ENCODE results near the gene MTCH1.

The MTCH1 gene

GRCh38 chr6:36984581-36985416, 1.2 kb downstream of the MTCH1 start:
- H3K9me3 Mint-ChIP-seq: no peaks in the 10 kb centered on the region
- H3K36me3 Mint-ChIP-seq: peaks cover 6% of the 10 kb centered on the region
- no peaks in the 10 kb centered on the region for H3K27me3 Mint-ChIP-seq
- no peak for ATAC-seq
- peaks cover 37% of the 10 kb centered on the region for H3K4me1 Mint-ChIP-seq
- H3K27ac Mint-ChIP-seq: no peak overlapping the region
- no peak overlapping the region for H3K4me3 Mint-ChIP-seq

DNA sequence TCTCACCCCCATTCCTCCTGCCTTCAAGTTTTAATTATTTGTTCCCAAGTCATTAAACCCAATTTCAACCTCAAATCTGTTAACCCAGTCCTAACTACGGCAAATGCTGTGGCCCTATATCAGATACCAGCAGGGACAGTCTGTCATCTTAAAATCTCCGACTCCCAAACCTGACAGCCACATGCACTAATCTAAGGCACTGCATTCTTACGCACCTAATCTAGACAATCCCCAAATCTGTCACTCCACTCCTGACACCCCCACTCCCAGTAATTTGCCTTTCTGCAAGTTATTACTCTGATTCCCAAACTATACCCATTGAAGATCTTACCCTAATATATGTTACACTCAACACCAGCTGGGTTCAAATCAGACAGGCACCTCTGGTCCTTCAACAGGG, 2.5 kb downstream of the MTCH1 start:
- no peak for ATAC-seq
- H3K36me3 Mint-ChIP-seq: peaks cover 6% of the 10 kb centered on the region
- no peaks in the 10 kb centered on the region for H3K9me3 Mint-ChIP-seq

DNA sequence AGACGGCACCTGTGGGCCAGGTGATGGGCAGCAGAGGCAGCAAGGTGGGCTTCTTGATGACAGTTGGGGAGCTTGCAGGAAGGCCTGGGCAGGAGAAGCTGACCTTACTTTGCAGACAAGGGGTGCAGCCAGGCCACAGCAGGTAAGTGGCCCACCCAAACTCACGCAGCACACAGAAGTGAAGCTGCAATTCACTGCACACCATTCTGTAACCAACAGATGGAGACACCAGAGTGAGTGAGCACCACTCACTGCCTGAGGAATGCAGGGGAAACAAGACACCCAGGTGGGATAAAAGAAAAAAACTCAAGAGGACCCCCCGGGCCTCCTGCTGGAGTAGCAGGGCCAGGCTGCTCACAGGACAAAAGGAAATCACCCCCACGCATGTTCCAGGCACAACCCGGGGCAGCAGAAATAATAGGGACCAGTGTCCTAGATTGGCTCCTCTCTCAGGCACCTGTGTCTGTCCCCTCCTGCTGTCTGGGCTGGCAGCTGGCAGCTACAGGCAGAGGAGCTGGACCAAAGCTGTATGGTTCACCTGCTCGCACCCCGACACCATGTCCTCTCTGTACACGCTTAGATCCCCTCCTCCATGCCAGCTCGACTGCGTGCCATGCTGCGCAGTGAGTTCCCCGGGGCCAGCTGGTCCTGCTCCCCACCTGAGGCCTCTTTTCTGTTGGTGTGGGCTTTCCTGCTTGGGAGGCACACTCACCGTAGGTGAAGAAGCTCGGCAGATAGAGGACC, 4.9 kb downstream of the MTCH1 start:
- H3K4me3 Mint-ChIP-seq: no peak overlapping the region

More for the DNA sequence above, 2.5 kb downstream of the MTCH1 start:
- no peak overlapping the region for H3K27ac Mint-ChIP-seq
- H3K4me1 Mint-ChIP-seq: peaks cover 45% of the 10 kb centered on the region
- H3K27me3 Mint-ChIP-seq: no peaks in the 10 kb centered on the region
- no peak overlapping the region for H3K4me3 Mint-ChIP-seq

DNA sequence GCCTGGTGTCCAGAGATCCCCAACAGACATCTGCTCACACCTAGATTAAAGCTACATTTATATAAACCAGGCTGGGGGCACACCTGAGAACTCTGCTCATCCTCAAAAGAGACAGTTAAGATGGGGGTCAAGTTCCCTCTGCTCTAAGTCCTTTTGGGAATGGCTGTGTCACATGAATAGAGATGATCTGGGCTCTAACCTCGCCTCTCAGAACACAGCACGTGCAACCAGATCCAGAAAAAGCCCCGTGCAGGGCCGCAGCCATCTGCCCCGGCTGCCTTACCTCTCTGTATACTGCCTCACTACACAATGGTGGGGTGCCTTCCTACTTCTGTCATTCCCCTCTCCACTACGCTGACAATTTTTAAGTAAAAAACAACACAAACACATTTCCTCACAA, 5.9 kb downstream of the MTCH1 start:
- H3K27ac Mint-ChIP-seq: no peak overlapping the region
- peaks cover 43% of the 10 kb centered on the region for H3K4me1 Mint-ChIP-seq
- no peak for ATAC-seq
- H3K9me3 Mint-ChIP-seq: no peaks in the 10 kb centered on the region
- no peaks in the 10 kb centered on the region for H3K27me3 Mint-ChIP-seq
- H3K4me3 Mint-ChIP-seq: no peak overlapping the region
- H3K36me3 Mint-ChIP-seq: peaks cover 37% of the 10 kb centered on the region

More for the DNA sequence above, 4.9 kb downstream of the MTCH1 start:
- Mint-ChIP-seq H3K27me3 (no peaks in the 10 kb centered on the region), H3K9me3 (no peaks in the 10 kb centered on the region), H3K36me3 (peaks cover 28% of the 10 kb centered on the region), H3K4me1 (peaks cover 43% of the 10 kb centered on the region), H3K27ac (no peak overlapping the region)
- ATAC-seq: no peak

GRCh38 chr6:36979347-36979742, 6.7 kb downstream of the MTCH1 start:
- Mint-ChIP-seq H3K4me3 (no peak overlapping the region), H3K9me3 (no peaks in the 10 kb centered on the region), H3K4me1 (peaks cover 43% of the 10 kb centered on the region), H3K27ac (no peak overlapping the region), H3K27me3 (no peaks in the 10 kb centered on the region), H3K36me3 (peaks cover 38% of the 10 kb centered on the region)
- no peak for ATAC-seq

DNA sequence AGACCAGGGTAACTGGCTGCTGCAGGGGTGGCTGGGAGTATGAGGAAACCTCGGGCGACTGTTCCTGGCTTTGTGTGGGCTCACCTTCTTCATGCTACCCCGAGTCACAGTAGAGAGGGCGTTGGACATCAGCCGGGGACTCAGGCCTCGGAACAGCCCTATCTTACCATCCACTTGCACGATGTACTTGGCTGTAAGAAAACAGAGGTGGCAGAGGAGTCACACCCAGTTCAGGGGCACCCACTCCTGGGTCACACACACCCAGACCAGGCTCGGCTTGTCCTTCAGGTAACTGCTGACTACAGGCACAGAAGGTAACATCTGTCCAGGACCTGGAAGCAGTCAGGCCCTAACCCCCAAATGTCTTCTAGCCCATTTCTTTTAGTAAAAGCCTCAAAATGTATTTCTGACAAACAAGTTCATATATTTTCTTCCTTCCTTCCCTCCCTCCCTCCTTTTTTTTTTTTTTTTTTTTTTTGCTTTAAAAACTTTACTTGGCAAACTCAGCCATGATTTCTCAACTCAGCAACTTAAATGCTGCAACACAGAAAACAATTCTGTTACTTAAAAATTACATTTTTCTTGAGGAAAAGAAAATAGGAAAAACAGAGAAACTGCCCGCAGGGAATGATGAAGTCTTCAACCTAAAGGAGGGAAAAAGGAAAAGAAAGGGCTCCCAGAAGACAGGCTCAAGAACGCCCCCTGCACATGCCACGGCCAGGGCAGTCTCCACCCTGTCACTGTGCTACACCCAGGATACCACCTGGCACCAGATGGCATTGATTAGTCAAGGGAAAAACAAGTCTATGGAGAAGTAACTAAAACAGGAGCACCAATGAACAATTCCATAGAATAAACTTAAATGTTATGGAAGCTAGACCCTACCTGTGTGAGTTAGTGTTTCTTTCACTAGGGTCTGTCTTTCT, 7.3 kb downstream of the MTCH1 start:
- Mint-ChIP-seq H3K27me3 (no peaks in the 10 kb centered on the region), H3K27ac (peak overlapping the region; percentile 45), H3K36me3 (peaks cover 38% of the 10 kb centered on the region)

DNA sequence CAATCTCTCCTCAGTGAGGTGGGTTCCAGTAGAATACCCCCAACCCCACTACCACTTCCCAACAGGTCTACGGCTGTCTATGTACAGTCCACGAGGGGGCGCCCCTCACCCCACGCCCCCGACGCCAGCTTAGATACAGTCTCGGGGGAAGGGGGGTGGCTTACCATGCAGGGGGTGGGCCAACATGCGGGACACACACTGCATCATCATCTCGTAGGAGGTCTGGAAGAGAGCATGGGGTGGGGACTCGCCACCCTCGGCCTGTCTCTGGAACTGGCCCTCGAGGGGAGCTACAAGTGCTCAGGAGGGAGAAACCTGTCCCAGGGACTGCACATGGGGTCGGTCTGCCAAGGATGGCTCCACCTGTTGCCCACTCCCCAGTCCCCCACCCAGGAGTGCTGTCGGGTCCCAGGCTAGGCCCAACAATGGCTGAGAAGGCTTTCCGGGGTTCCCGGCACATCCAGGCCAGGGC, 8.5 kb downstream of the MTCH1 start:
- Mint-ChIP-seq H3K9me3 (no peaks in the 10 kb centered on the region), H3K27me3 (no peaks in the 10 kb centered on the region), H3K27ac (peak overlapping the region; percentile 45), H3K4me1 (peaks cover 43% of the 10 kb centered on the region), H3K36me3 (peaks cover 42% of the 10 kb centered on the region), H3K4me3 (no peak overlapping the region)
- ATAC-seq: peak; percentile 83

More for the DNA sequence above, 7.3 kb downstream of the MTCH1 start:
- peaks cover 43% of the 10 kb centered on the region for H3K4me1 Mint-ChIP-seq
- no peaks in the 10 kb centered on the region for H3K9me3 Mint-ChIP-seq
- no peak overlapping the region for H3K4me3 Mint-ChIP-seq
- ATAC-seq: no peak

GRCh38 chr6:36976931-36977330, 9.1 kb downstream of the MTCH1 start:
- no peak for ATAC-seq
- H3K27me3 Mint-ChIP-seq: no peaks in the 10 kb centered on the region
- no peak overlapping the region for H3K4me3 Mint-ChIP-seq
- H3K27ac Mint-ChIP-seq: peak overlapping the region; percentile 45
- peaks cover 44% of the 10 kb centered on the region for H3K36me3 Mint-ChIP-seq
- H3K4me1 Mint-ChIP-seq: peaks cover 39% of the 10 kb centered on the region
- no peaks in the 10 kb centered on the region for H3K9me3 Mint-ChIP-seq

DNA sequence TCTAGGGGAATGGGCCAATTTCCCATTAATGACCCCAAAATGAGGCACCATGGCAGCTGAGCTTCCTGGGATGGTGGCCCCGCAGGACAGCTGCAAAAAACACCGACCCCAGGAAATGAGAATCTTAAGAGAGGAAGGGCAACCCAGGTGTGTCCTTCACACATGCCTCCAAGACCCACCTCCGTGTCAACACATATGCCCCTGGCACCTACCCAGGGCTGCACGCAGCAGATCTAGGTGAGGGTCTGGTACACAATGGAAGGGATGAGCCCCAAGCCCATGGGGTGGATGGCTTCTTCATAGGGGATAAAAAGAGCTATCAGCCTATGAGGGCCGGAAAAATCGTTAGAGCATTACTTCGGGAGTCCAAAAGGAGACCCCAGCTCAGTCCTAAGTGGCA, 9.5 kb downstream of the MTCH1 start:
- Mint-ChIP-seq H3K36me3 (peaks cover 44% of the 10 kb centered on the region), H3K9me3 (no peaks in the 10 kb centered on the region), H3K4me3 (no peak overlapping the region), H3K27me3 (no peaks in the 10 kb centered on the region), H3K4me1 (peaks cover 35% of the 10 kb centered on the region), H3K27ac (no peak overlapping the region)
- no peak for ATAC-seq

DNA sequence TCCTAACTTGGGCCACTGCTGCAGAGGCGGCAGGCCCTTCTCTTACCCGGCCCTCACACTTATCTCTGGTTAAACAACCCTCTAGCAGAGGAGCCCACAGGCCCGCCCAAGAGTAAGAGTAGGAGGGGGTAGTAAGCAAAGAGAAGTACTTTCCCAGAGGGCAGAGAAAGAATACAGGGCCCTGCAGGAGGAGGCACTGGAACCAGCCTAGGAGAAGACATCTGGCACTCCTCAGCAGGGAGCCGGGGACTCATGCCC, 10.1 kb downstream of the MTCH1 start:
- no peak for ATAC-seq
- Mint-ChIP-seq H3K27ac (no peak overlapping the region), H3K4me1 (peaks cover 29% of the 10 kb centered on the region), H3K4me3 (no peak overlapping the region), H3K9me3 (no peaks in the 10 kb centered on the region), H3K27me3 (no peaks in the 10 kb centered on the region), H3K36me3 (peaks cover 50% of the 10 kb centered on the region)

DNA sequence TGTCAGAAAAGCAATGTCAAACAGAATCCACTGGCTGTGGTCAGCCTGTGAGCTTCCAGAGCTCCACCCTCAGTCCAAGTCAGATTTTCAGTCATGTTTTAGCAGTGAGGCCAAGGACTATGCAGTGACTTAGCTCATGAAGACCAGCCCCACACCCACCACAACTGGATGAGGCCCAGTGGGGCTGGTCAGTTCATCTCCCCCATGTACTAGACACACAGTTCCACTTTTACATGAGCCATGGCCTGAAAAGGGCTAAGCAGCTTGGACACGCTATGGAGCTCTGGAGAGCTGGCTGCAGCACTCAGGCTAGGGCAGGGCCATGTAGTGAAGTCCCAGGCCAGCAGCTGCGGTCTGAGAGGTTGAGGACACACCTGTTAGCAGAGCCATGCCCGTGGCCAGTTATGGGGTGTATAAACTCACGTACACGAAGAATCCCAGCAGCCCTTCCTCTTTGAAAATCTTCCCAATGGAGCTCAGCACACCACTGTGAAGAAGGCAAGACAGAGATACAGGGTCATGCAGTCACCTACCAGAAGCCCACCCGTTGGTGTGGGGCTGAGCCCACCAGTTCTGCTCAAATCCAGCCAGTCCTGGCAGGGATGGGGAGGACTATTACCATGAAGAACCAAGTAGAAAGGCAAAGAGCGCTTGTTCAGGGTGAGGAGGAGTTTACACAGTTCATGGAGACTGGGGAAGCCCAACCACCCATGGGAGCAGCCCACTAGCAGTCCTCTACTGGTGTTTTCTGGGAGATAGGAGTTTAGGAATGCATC, 10.6 kb downstream of the MTCH1 start:
- no peaks in the 10 kb centered on the region for H3K27me3 Mint-ChIP-seq
- peaks cover 54% of the 10 kb centered on the region for H3K36me3 Mint-ChIP-seq
- H3K4me3 Mint-ChIP-seq: no peak overlapping the region
- peaks cover 24% of the 10 kb centered on the region for H3K4me1 Mint-ChIP-seq
- no peak for ATAC-seq
- no peaks in the 10 kb centered on the region for H3K9me3 Mint-ChIP-seq
- no peak overlapping the region for H3K27ac Mint-ChIP-seq

GRCh38 chr6:36973647-36974046, 12.3 kb downstream of the MTCH1 start:
- Mint-ChIP-seq H3K4me1 (peaks cover 10% of the 10 kb centered on the region), H3K27me3 (no peaks in the 10 kb centered on the region), H3K27ac (no peak overlapping the region), H3K4me3 (no peak overlapping the region), H3K9me3 (no peaks in the 10 kb centered on the region), H3K36me3 (peaks cover 66% of the 10 kb centered on the region)
- no peak for ATAC-seq

- peaks cover 68% of the 10 kb centered on the region for H3K36me3 Mint-ChIP-seq
- no peak for ATAC-seq
- peaks cover 10% of the 10 kb centered on the region for H3K4me1 Mint-ChIP-seq
- no peaks in the 10 kb centered on the region for H3K27me3 Mint-ChIP-seq
- H3K27ac Mint-ChIP-seq: no peak overlapping the region
- H3K4me3 Mint-ChIP-seq: no peak overlapping the region
- no peaks in the 10 kb centered on the region for H3K9me3 Mint-ChIP-seq
Observed at GRCh38 chr6:36973190-36973589, 12.8 kb downstream of the MTCH1 start.

- no peak for ATAC-seq
- H3K9me3 Mint-ChIP-seq: no peaks in the 10 kb centered on the region
- H3K36me3 Mint-ChIP-seq: peaks cover 61% of the 10 kb centered on the region
- no peak overlapping the region for H3K4me3 Mint-ChIP-seq
- H3K27me3 Mint-ChIP-seq: no peaks in the 10 kb centered on the region
- no peaks in the 10 kb centered on the region for H3K4me1 Mint-ChIP-seq
- H3K27ac Mint-ChIP-seq: no peak overlapping the region
Observed at GRCh38 chr6:36971921-36972673, 13.9 kb downstream of the MTCH1 start.
